GM18519 (cell line): ENCODE results near the gene EVA1C.
"Not testable (repeated sequence)": the region's sequence is repeated elsewhere in the genome, so short reads cannot be mapped to it uniquely, and the experiment has no call there.

Experiments
- ATAC-seq: cut with Tn5 transposase; IDR thresholded peaks from one replicate; pipeline ENCODE4 v1.9.1; 2021; ENCODE audit warnings: mild to moderate bottlenecking, moderate library complexity; ENCODE audit not compliant: unreplicated experiment, low FRiP score

EVA1C gene

GRCh38 chr21:32389337-32390015 is 23.0 kb upstream of the EVA1C start:
- no peak for ATAC-seq

DNA sequence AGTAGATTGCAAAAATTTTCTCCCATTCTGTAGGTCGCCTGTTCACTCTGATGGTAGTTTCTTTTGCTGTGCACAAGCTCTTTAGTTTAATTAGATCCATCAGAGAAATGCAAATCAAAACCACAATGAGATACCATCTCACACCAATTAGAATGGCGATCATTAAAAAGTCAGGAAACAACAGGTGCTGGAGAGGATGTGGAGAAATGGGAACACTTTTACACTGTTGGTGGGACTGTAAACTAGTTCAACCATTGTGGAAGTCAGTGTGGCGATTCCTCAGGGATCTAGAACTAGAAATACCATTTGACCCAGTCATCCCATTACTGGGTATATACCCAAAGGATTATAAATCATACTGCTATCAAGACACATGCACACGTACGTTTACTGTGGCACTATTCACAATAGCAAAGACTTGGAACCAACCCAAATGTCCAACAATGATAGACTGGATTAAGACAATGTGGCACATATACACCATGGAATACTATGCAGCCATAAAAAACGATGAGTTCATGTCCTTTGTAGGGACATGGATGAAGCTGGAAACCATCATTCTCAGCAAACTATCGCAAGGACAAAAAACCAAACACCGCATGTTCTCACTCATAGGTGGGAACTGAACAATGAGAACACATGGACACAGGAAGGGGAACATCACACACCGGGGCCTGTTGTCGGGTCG is 21.8 kb upstream of the EVA1C start:
- not testable (repeated sequence) for ATAC-seq

GRCh38 chr21:32391755-32392154 is 20.8 kb upstream of the EVA1C start:
- ATAC-seq, result no peak

DNA sequence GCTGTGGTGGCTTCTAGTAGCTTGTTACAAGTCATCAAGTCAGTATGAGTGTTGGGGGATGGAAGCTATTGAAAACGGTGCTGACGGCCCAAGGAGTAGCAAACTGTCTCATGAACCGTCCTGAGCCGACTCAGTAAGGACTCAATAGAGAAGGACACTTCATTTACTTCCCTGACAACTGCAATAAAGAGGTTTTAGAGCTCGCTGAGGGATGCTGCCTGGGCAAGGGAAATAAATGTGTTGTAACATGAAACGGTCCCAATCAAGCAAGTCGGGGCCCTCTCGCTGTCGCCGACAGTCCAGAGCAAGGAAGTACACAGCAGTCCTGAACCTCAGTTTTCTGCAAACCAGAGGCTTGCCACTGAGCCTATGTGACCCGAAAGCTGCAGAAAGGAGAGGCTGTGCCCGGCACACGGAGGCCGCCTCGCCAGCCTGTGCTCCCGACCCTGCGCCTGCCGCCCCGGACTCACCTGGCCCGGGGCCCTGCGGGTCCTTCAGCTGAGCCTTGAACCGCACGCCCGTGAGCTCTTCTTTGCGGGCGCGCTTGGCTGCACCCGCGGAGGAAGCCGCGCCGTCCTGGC is 20.1 kb upstream of the EVA1C start:
- ATAC-seq, result no peak

DNA sequence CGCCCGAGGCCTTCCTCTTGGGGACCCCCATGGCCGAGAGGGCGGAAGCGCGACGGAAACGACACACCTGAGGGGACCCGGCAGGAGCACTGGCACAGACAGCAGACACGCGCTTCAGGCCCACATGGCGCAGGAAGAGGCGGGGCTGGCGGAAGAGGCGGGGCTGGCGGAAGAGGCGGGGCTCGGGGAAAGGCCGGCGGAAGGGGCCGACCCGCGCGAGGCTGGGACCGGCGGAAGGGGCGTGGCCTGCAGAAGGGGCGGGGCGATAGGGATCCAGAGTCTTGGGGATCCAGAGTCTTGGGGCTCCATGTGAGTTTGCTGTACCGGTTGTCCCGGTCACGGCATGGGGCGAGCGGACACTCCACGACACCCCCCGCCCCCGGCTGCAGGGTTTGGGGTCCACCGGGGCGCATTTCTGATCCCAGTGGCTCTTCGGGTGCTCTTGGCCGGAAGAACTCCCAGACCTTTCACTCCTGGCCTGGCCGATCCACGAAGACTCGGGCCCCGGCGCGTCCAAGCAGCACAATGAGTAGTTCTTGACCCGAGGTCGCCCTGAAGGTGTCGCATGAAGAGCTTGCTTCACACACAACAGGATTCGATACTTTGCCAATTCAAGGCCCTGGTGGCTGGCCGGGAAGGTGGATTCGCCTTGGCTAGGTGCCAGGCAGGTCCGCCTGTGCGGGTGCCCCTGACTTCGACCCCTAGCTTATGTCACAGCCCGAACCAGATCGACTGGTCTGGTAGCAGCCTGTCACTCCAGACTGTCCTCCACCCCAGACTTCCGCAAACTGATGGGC is 19.4 kb upstream of the EVA1C start, which contains the start of gene URB1:
Gene URB1, minus strand, starts transcription at position 133 of the 797 bp plus-strand sequence. Its CDS starts 102 bp downstream, at position 31.
- peak; percentile 70 for ATAC-seq

DNA sequence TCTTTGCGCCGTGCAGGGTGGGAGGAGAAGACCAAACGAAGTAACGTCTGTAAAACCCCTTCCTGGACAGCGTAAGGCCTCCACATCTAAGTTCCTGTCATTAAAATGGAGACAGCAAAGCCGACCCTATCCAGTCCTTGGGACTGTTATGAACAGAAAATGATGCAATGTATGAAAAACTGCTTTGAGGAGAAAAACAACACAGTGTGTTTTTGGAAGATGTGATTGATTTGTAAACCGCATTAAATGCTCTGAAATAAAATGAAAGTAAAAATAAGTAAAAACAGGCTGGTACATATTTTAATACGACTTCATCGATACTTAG is 18.9 kb upstream of the EVA1C start:
- no peak for ATAC-seq

DNA sequence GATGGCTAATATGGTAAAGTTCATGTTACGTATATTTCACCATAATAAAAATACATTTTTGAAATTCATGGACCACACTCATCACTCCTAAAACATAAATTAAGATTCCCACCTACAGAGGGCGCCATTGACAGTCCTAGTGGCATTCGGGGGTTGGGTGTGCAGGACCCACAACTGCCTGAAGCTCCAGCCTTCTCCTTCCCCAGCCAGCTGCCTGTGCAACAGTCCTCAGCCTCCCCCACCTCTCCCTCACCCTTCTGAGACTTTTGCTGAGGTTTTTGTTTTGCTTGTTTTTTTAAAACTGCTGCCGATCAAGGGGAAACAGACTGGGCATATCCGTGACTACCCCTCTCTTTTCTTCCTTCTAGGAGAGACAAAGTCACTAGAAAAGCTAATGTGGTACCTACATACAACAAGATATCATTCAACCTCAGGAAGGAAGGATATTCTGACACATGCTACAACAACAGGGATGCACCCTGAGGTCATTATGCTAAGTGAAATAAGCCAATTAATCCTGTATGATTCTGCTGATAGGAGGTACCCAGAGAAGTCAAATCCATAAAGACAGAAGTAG is 9.2 kb upstream of the EVA1C start:
- no peak for ATAC-seq

DNA sequence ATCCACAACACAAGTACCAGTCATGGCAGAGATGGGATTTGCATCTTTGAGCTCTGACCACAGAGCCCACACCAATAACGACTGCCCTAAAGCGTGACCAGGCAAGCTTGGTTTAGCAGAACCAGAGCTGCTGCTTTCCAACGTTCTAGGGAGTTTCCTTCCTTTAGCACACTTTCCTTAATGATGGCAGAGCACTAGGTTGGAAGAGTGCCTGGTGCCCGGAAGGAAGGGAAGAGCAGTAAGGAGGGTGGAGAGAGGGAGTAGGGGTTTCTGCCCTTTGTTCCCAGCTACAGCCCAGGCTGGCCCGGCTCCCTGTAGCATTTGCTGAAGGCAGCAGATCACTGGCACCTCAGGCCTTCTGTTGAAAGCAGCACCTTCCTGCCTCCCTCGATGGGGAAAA is 6.1 kb upstream of the EVA1C start:
- ATAC-seq, result no peak

- no peak for ATAC-seq
Observed at GRCh38 chr21:32410291-32410690, 2.2 kb upstream of the EVA1C start.

DNA sequence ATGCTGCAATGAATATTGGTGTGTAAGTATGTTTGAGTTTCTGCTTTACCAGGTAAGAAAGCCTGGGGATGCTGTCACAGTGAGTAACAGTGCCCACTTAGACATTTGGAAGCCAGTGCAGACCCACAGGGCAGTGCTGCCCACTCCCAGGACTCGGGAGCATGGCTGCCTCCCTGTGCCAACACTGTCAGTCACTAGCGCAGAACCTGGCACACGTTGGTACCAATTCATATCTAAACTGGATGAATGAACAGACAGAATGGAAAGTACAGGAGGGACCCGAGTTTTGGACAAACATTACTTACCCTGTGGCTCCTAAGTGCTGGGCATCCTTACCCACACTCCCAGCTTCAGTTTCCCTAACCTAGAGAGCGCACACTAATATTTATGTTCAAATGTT is 1.6 kb upstream of the EVA1C start:
- no peak for ATAC-seq

DNA sequence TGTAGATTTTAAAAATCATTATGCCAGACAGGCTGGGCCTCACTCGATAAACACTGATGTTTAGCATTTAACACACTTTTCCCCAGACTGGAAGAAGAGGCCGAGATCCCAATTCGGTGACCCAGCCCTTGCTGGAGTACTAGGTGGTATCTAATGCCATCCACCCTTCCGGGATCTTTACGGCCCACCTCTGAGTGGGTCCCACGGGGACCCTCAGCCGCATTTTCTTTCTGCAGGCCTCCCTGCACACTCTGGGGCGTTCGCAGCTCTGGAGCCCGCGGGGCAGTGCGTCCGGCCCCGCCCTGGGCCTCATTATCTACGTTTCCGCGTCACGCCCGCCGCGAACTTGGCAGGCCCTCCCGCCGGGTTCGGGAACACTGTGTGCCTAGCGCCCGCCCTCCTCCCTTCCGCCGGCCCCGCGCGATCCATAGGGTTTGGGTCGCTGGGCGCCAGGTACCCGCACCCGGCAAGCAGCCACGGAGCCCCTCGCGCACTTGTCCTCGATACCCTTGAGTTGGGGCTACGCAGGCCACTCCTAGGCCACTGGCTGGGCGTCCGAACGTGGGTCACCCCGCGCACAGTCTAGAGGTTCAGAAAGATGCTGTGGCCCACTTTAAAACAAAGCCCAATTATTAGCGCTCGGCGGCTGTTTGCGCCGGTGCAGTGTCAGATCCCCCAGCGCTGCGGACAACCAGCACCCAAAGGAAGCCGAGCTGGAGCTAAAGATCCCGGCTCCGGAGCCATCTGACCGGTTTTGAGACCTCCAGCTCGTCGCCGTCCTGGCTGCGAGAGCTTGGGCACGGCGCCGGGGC is 950 bp upstream of the EVA1C start:
- no peak for ATAC-seq

DNA sequence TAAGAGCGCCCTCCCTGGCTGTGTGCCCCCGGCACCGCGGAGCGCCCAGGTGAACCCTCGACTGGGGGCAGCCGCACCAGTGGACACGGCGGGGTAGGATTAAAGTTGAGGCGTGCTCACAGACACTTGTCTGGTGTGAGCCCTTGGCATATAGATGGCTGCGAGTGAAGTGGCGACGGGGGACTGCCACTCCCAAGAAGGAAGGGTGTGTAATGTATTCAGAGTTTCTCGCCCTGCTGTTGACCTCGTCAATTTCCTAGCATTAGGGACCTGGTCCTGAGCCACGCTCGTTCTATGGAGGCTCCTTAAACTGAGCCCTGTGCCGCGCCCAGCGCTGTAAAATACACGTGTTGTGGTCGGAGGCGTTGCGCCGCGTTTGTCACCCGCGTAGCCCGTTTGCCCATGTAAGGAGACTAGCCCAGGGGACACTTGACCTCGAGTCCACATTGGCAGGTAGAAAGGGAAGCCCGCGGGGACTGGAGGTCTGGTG is 554 bp downstream of the EVA1C start:
- ATAC-seq, result no peak

DNA sequence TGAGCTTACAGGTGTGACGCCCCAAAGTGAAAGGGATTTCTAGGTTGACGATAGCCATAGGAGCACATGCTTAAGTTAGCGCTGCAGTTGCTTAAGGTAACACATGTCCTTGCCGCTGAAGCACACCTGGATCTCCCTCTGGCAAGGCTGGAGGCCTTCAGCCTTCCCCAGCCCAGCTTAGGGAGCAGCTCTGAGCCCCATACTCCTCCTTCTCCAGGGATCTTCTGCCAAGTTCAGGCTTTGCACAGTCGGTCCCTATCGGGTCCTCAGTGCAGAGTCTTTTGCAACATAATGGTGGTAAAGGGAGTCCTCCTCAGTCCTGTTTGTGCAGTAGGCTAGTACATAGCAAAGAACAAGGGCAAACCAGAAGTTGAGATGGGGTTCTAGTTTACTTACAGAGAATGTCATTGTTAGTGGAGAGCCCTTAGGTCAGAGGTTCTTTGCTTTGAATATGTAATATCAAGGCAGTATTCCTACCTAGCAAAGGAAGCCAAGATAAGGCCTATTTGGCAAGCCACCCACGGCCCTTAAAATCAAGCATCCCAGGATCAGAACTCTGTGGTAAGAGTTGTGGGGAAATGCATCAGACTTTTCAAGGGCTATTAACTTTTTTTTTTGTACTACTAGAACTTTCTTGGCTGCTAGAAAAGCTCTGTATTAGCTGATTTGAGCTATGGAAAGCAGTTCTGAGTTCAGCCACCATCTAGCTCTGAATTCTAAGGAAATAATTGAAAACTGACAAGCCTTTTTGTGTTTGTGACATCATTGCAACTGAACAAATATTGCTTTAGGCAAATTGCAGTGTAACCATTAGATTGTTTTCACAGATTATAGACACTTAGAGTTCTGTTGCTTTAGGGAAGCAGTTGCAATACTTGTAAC is 1.4 kb downstream of the EVA1C start:
- ATAC-seq, result no peak

- no peak for ATAC-seq
Observed at GRCh38 chr21:32414579-32415358, 2.3 kb downstream of the EVA1C start.

- ATAC-seq, result no peak
Observed at GRCh38 chr21:32415451-32416398, 3.2 kb downstream of the EVA1C start.

DNA sequence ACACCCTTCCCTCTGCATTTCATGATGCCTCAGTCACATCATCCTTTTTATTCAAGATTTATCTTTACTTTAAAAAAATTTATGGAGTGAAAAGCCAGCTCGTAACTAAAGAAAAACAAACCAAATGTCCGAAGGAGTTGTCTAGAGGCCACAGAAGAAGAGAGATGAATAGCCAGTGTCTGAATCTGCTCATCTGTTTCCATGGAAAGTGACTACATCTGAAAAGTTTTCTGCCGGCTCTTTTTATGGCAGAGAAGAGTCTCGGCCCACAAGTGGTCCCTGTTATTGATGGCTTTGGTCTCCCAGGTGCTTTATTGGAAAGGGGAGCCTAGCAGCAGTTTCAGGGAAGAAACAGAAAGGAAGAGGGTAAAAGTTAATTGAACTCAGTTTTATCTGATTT is 5.6 kb downstream of the EVA1C start:
- no peak for ATAC-seq

DNA sequence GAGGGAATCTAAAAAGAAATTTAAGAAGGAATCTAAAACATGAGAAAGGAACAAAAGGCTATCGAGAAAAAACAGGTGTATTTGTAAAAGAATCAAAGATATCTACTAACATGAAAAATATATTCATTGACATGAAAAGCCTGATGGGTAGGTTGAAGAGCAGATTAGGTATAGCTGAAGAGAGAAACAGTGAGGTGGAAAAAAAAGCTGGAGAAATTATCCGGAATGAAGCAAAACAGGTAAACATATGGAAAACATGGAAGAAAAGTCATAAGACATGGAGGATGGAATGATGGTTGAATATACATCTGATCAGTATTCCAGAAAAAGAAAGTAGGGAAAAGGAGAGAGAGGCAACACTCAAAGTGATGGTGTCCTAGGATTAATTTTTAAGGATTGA is 9.6 kb downstream of the EVA1C start:
- no peak for ATAC-seq
